ENCODE results near the gene MAGEB2. TPM values are rescaled to one million over a fixed set of nuclear protein-coding genes. Genes with fewer than 3 reads are reported as not detected.

Gene MAGEB2
- total and polyA plus RNA-seq, 10 of the 15 experiments (the other 5 are each of a cell fraction or from before 2014, with no cell fraction given): not detected

DNA sequence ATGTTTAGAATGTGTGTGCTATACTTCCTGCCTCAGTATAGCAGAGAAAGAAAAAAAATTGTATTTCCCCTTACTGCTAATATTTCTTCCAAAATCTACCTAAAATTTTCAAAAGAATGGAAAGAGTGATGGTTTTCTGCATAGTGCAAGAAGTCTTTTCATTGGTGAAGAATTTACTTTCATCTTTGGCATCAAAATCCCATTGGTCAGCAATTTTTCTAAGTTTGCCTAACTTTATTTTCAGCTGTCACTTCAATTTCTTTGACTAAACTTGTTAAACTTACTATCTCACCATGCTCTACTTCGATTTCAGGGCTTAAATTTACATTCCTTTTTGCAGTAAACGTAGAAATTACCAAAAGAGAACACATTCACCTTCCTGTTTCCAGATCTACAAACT lies 44.5 kb upstream of the MAGEB2 start:
- Histone ChIP-seq H3K9ac (ENCODE audit: control insufficient read depth, insufficient read depth, low read length) (no peak overlapping the region), H2AFZ (ENCODE audit: control insufficient read depth, low read depth, low read length) (no peak overlapping the region), H3K36me3 (ENCODE audit: control insufficient read depth in 2 of 2, insufficient read depth in 2 of 2, low read length in 1 of 2) (no peaks in the 10 kb centered on the region), H3K4me2 (ENCODE audit: control insufficient read depth, insufficient read depth) (no peak overlapping the region), H4K20me1 (ENCODE audit: control insufficient read depth, insufficient read depth) (no peaks in the 10 kb centered on the region), H3K27me3 (replicated peaks in 1 of 2; ENCODE audit: control insufficient read depth in 2 of 2, insufficient read depth in 2 of 2, low read length in 1 of 2) (no peaks in the 10 kb centered on the region; a peak in 1 of 4 replicates), H3K4me1 (ENCODE audit: control insufficient read depth, insufficient read depth, low read length) (no peaks in the 10 kb centered on the region), H3K27ac (ENCODE audit: control insufficient read depth, insufficient read depth) (no peak overlapping the region), H3K9me3 (replicated peaks; ENCODE audit: control insufficient read depth, insufficient read depth, low read length) (no peaks in the 10 kb centered on the region), H3K79me2 (ENCODE audit: control insufficient read depth, insufficient read depth, low read length) (no peaks in the 10 kb centered on the region), H3K4me3 (no peak overlapping the region)
- FAIRE-seq: no peak
- no TSS peak for BruUV-seq (replicated peaks)
- intact Hi-C loops (cut with micrococcal nuclease; ENCODE audit: unreplicated experiment) (no loop called here), in situ Hi-C loops (cut with MboI) (no loop called here)
- ChIA-PET RAD21 (ENCODE audit: unreplicated experiment) (no interaction called here), CTCF (no interaction called here), POLR2A (no interaction called here), SMC1A (ENCODE audit: uncharacterized antibody, unreplicated experiment) (no interaction called here)
- ATAC-seq: no peak
- TF ChIP-seq PAX5 (IDR thresholded peaks at IDR 0.05; ENCODE audit: borderline replicate concordance, low read depth, low read length) (no peak), NR2C1 (IDR thresholded peaks at IDR 0.05) (no peak), ZZZ3 (IDR thresholded peaks at IDR 0.05; ENCODE audit: control insufficient read depth, insufficient read length, low read depth) (no peak), SMAD1 (IDR thresholded peaks at IDR 0.05; ENCODE audit: low read depth, partially characterized antibody) (no peak)
- TF ChIP-seq, protein P1, sequence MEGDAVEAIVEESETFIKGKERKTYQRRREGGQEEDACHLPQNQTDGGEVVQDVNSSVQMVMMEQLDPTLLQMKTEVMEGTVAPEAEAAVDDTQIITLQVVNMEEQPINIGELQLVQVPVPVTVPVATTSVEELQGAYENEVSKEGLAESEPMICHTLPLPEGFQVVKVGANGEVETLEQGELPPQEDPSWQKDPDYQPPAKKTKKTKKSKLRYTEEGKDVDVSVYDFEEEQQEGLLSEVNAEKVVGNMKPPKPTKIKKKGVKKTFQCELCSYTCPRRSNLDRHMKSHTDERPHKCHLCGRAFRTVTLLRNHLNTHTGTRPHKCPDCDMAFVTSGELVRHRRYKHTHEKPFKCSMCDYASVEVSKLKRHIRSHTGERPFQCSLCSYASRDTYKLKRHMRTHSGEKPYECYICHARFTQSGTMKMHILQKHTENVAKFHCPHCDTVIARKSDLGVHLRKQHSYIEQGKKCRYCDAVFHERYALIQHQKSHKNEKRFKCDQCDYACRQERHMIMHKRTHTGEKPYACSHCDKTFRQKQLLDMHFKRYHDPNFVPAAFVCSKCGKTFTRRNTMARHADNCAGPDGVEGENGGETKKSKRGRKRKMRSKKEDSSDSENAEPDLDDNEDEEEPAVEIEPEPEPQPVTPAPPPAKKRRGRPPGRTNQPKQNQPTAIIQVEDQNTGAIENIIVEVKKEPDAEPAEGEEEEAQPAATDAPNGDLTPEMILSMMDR (IDR thresholded peaks at IDR 0.05 in 2 of 3, conservative IDR thresholded peaks at IDR 0.05 in 1 of 3; ENCODE audit: control insufficient read depth in 2 of 3, extremely low read depth in 1 of 3, insufficient read depth in 1 of 3, low read depth in 3 of 3, low read length in 3 of 3): no peak
- TF ChIP-seq, protein P2, sequence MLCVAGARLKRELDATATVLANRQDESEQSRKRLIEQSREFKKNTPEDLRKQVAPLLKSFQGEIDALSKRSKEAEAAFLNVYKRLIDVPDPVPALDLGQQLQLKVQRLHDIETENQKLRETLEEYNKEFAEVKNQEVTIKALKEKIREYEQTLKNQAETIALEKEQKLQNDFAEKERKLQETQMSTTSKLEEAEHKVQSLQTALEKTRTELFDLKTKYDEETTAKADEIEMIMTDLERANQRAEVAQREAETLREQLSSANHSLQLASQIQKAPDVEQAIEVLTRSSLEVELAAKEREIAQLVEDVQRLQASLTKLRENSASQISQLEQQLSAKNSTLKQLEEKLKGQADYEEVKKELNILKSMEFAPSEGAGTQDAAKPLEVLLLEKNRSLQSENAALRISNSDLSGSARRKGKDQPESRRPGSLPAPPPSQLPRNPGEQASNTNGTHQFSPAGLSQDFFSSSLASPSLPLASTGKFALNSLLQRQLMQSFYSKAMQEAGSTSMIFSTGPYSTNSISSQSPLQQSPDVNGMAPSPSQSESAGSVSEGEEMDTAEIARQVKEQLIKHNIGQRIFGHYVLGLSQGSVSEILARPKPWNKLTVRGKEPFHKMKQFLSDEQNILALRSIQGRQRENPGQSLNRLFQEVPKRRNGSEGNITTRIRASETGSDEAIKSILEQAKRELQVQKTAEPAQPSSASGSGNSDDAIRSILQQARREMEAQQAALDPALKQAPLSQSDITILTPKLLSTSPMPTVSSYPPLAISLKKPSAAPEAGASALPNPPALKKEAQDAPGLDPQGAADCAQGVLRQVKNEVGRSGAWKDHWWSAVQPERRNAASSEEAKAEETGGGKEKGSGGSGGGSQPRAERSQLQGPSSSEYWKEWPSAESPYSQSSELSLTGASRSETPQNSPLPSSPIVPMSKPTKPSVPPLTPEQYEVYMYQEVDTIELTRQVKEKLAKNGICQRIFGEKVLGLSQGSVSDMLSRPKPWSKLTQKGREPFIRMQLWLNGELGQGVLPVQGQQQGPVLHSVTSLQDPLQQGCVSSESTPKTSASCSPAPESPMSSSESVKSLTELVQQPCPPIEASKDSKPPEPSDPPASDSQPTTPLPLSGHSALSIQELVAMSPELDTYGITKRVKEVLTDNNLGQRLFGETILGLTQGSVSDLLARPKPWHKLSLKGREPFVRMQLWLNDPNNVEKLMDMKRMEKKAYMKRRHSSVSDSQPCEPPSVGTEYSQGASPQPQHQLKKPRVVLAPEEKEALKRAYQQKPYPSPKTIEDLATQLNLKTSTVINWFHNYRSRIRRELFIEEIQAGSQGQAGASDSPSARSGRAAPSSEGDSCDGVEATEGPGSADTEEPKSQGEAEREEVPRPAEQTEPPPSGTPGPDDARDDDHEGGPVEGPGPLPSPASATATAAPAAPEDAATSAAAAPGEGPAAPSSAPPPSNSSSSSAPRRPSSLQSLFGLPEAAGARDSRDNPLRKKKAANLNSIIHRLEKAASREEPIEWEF (IDR thresholded peaks at IDR 0.05; ENCODE audit: insufficient replicate concordance, low read depth, low read length): no peak
- TF ChIP-seq, protein P3, sequence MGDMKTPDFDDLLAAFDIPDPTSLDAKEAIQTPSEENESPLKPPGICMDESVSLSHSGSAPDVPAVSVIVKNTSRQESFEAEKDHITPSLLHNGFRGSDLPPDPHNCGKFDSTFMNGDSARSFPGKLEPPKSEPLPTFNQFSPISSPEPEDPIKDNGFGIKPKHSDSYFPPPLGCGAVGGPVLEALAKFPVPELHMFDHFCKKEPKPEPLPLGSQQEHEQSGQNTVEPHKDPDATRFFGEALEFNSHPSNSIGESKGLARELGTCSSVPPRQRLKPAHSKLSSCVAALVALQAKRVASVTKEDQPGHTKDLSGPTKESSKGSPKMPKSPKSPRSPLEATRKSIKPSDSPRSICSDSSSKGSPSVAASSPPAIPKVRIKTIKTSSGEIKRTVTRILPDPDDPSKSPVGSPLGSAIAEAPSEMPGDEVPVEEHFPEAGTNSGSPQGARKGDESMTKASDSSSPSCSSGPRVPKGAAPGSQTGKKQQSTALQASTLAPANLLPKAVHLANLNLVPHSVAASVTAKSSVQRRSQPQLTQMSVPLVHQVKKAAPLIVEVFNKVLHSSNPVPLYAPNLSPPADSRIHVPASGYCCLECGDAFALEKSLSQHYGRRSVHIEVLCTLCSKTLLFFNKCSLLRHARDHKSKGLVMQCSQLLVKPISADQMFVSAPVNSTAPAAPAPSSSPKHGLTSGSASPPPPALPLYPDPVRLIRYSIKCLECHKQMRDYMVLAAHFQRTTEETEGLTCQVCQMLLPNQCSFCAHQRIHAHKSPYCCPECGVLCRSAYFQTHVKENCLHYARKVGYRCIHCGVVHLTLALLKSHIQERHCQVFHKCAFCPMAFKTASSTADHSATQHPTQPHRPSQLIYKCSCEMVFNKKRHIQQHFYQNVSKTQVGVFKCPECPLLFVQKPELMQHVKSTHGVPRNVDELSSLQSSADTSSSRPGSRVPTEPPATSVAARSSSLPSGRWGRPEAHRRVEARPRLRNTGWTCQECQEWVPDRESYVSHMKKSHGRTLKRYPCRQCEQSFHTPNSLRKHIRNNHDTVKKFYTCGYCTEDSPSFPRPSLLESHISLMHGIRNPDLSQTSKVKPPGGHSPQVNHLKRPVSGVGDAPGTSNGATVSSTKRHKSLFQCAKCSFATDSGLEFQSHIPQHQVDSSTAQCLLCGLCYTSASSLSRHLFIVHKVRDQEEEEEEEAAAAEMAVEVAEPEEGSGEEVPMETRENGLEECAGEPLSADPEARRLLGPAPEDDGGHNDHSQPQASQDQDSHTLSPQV (IDR thresholded peaks at IDR 0.05): no peak
- TF ChIP-seq, protein P4, sequence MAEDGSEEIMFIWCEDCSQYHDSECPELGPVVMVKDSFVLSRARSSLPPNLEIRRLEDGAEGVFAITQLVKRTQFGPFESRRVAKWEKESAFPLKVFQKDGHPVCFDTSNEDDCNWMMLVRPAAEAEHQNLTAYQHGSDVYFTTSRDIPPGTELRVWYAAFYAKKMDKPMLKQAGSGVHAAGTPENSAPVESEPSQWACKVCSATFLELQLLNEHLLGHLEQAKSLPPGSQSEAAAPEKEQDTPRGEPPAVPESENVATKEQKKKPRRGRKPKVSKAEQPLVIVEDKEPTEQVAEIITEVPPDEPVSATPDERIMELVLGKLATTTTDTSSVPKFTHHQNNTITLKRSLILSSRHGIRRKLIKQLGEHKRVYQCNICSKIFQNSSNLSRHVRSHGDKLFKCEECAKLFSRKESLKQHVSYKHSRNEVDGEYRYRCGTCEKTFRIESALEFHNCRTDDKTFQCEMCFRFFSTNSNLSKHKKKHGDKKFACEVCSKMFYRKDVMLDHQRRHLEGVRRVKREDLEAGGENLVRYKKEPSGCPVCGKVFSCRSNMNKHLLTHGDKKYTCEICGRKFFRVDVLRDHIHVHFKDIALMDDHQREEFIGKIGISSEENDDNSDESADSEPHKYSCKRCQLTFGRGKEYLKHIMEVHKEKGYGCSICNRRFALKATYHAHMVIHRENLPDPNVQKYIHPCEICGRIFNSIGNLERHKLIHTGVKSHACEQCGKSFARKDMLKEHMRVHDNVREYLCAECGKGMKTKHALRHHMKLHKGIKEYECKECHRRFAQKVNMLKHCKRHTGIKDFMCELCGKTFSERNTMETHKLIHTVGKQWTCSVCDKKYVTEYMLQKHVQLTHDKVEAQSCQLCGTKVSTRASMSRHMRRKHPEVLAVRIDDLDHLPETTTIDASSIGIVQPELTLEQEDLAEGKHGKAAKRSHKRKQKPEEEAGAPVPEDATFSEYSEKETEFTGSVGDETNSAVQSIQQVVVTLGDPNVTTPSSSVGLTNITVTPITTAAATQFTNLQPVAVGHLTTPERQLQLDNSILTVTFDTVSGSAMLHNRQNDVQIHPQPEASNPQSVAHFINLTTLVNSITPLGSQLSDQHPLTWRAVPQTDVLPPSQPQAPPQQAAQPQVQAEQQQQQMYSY (CRISPR knock-in tag; IDR thresholded peaks at IDR 0.05): no peak
- 2% methylated on average over 2 of the region's 2 CpGs for WGBS (ENCODE audit: insufficient coverage, insufficient replicate concordance, low lambda C conversion rate, missing lambda C conversion rate)
- no peak for DNase-seq (ENCODE audit: low read depth, low spot score)

Data from GM12878 (cell line).